Right lobe of liver (tissue), 6 donors: Measurements from ENCODE around the gene S100A16. TPM values are rescaled to one million over a fixed set of nuclear protein-coding genes. Genes with fewer than 3 reads are reported as not detected.

Experiments
- ATAC-seq, 4 donors: fragments of 200-7000 bp; cut with Tn5 transposase; one replicate each; pipeline ENCODE4 v1.9.1; 2020; ENCODE audit warnings: mild to moderate bottlenecking in 4 of 4, moderate library complexity in 4 of 4
- DNase-seq, 3 donors: peaks; one replicate each; pipeline ENCODE4 v3.0.0-alpha.2; 2020
- H3K27ac ChIP-seq, 3 donors: fragments of 200-600 bp; one replicate each; pipeline ENCODE4 v1.8.0; 2022
- H3K27me3 ChIP-seq, 2 donors: fragments of 200-600 bp; one replicate each; pipeline ENCODE4 v1.8.0; 2022
- H3K36me3 ChIP-seq, 4 donors: fragments of 200-600 bp; sonication (generic) in 1 of 4; one replicate each; pipeline versions ENCODE4 v1.5.1 to v1.8.0; 2017 to 2022; ENCODE audit warnings: control low read depth in 1 of 4
- H3K4me1 ChIP-seq, 4 donors: fragments of 200-600 bp; sonication (generic) in 1 of 4; one replicate each; pipeline versions ENCODE4 v1.5.1 to v1.8.0; 2017 to 2022; ENCODE audit warnings: control low read depth in 1 of 4
- H3K4me3 ChIP-seq, 3 donors: fragments of 200-600 bp; one replicate each; pipeline ENCODE4 v1.8.0; 2022
- H3K9me3 ChIP-seq, 4 donors: fragments of 200-600 bp; sonication (generic) in 1 of 4; one replicate each; pipeline versions ENCODE4 v1.5.1 to v1.8.0; 2017 to 2022; ENCODE audit warnings: control low read depth in 1 of 4
- POLR2A ChIP-seq: fragments of 450-650 bp; IDR thresholded peaks from one replicate; pipeline ENCODE4 v1.6.1; 2017; ENCODE audit warnings: antibody characterized with exemption, mild to moderate bottlenecking
- WGBS: methylation state at CpG from one replicate; pipeline ENCODE4 v1.1.6; 2018; ENCODE audit warnings: low coverage, low lambda C conversion rate; ENCODE audit not compliant: insufficient coverage; ENCODE audit errors: missing lambda C conversion rate; 5-methylcytosine and 5-hydroxymethylcytosine counted together
- intact Hi-C, 2 donors: fragments of 100-400 bp; cut with DNase I; formaldehyde crosslinking; loops; one replicate each; pipeline versions ENCODE4 v1.11.2 to v1.14.1; 2022
- total RNA-seq, 6 experiments: library from RNA; depleted of rRNA in 2 of 6; stranded (reverse); fragments of >200 nt in 2 of 6; fragmentation: NEBNext Ultra II Directional in 3 of 6; extraction: Animal tissue kit (Norgen Biotek cat#: 25700) in 3 of 6; gene quantifications; one replicate each; pipeline versions ENCODE4 v1.1.0 to v1.2.4, GENCODE V29; 2016 to 2023
- TF ChIP-seq, protein P1 (sequence below), 4 donors: fragments of 200-600 bp in 3 of 4; fragments of 450-650 bp in 1 of 4; IDR thresholded peaks; one replicate each; pipeline versions ENCODE4 v1.5.1 to v1.8.0; 2016 to 2022; ENCODE audit warnings: antibody characterized with exemption in 4 of 4, mild to moderate bottlenecking in 2 of 4
- donor health status: DM: no; HTN: yes; CAD: no.
- donor health status: DM: no; HTN: no; CAD: no.
- donor health status: DM: no; HTN: no; CAD: no.
- donor health status: DM: no; HTN: yes; CAD: no.
- donor health status: DM: no; HTN: yes; CAD: no.

Gene S100A16
- total RNA-seq, 6 experiments from 2014 or later, result 55.9 to 151 (median 71.8) TPM

DNA sequence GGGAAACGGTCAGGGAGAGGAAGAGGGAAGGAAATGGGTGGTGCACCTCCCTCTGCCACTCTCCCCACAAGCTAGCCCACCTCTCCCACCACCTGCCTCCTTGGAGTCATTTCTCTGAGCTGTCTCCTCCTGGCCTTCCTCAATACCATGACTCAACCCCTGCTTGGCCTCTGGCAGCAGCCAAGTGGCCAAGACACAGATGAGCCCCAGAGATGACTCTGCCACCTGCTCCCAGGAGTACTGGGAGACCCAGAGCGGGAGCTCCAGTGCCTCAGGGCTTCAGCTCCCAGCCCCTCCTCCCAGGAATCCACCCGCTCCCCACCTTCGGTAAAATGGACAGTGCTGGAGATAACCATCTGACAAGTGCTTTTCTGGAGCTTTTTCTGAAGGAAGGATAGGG lies 2.6 kb downstream of the S100A16 start:
- no peaks in the 10 kb centered on the region for H3K27me3 ChIP-seq
- TF ChIP-seq POLR2A, result no peak
- TF ChIP-seq, protein P1, sequence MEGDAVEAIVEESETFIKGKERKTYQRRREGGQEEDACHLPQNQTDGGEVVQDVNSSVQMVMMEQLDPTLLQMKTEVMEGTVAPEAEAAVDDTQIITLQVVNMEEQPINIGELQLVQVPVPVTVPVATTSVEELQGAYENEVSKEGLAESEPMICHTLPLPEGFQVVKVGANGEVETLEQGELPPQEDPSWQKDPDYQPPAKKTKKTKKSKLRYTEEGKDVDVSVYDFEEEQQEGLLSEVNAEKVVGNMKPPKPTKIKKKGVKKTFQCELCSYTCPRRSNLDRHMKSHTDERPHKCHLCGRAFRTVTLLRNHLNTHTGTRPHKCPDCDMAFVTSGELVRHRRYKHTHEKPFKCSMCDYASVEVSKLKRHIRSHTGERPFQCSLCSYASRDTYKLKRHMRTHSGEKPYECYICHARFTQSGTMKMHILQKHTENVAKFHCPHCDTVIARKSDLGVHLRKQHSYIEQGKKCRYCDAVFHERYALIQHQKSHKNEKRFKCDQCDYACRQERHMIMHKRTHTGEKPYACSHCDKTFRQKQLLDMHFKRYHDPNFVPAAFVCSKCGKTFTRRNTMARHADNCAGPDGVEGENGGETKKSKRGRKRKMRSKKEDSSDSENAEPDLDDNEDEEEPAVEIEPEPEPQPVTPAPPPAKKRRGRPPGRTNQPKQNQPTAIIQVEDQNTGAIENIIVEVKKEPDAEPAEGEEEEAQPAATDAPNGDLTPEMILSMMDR (IDR thresholded peaks at IDR 0.05), result no peak
- no peak for ATAC-seq

DNA sequence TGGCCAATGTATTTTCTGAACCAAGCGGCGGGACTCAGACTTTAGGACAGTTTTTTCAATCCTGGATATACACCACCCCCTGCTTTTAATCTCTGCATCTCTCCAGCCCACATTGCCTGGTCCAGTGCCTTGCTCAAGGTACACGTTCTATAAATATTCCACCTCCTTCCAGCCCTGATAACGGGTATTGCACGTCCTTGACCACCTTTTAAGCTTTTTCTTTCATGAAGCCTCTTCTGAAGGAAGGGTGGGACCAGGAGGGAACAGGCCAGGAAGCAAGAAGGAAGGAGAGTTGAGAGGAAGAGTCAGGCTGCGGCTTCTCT lies 3.4 kb downstream of the S100A16 start:
- no peak for ATAC-seq
- Histone ChIP-seq H3K4me3 (peak overlapping the region; percentile 36 to 60 (median 55)), H3K4me1 (peaks cover 0 to 31% (median 14%) of the 10 kb centered on the region in 4 donors), H3K36me3 (peaks cover 0 to 14% (median 5%) of the 10 kb centered on the region in 4 donors), H3K9me3 (no peaks in the 10 kb centered on the region), H3K27me3 (no peaks in the 10 kb centered on the region), H3K27ac (peak overlapping the region; percentile 92 to 98 (median 94))
- 59% methylated on average over 6 of the region's 6 CpGs for WGBS
- TF ChIP-seq POLR2A, result no peak
- TF ChIP-seq, protein P1 (IDR thresholded peaks at IDR 0.05), result no peak
- no peak for DNase-seq
- intact Hi-C loops, result no loop called here

More for the DNA sequence above, 2.6 kb downstream of the S100A16 start:
- WGBS, result 20% methylated on average over 1 of the region's 4 CpGs
- no peak overlapping the region for H3K4me3 ChIP-seq
- no peak for DNase-seq
- H3K36me3 ChIP-seq, result peaks cover 0 to 14% (median 5%) of the 10 kb centered on the region in 4 donors
- intact Hi-C loops, result no loop called here
- H3K9me3 ChIP-seq, result no peaks in the 10 kb centered on the region
- peak overlapping the region; percentile 34 to 94 (median 92) for H3K27ac ChIP-seq
- peaks cover 0 to 31% (median 14%) of the 10 kb centered on the region in 4 donors for H3K4me1 ChIP-seq

DNA sequence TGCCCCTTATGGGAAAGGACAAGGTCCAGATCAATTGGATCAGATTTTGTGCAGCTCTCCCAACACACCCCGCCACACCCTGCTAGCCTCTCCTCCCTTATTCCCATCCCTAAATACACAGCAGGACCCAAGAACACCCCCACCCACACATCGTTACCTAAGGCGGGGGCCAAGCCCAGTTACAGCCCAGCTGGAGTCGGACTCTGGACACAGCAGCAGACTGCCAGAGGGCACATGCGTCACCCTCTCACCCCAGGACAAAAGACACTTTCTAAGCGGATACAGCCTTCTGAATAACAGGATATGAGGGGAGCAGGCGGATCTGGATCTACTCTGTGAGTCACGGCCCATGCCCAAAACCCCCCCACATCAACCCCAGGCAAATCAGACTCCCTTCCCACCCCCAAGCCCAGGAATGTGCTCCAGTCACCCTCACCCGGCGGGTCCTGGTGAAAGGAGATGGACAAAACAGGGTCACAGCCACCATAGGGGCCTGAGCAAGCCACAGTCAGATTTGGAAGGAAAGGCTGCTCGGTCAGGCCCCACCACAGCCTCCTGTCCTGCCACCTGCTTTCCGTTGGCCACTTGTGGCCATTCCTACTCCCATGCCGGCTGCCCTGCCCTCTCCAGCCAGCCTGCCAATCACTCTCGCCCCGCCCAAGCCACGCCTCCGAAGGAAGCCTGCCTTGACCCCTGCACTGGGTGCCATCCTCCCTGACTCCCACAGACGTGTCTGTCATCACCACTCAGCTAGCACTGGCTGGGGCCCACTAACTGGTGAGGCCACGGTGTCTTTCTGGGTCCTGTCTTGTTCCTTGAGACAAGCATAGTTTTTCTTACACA lies 4.0 kb downstream of the S100A16 start:
- peak; percentile 95 to 96 (median 96) for DNase-seq
- 16% methylated on average over 8 of the region's 19 CpGs for WGBS
- peaks cover 0 to 31% (median 14%) of the 10 kb centered on the region in 4 donors for H3K4me1 ChIP-seq

DNA sequence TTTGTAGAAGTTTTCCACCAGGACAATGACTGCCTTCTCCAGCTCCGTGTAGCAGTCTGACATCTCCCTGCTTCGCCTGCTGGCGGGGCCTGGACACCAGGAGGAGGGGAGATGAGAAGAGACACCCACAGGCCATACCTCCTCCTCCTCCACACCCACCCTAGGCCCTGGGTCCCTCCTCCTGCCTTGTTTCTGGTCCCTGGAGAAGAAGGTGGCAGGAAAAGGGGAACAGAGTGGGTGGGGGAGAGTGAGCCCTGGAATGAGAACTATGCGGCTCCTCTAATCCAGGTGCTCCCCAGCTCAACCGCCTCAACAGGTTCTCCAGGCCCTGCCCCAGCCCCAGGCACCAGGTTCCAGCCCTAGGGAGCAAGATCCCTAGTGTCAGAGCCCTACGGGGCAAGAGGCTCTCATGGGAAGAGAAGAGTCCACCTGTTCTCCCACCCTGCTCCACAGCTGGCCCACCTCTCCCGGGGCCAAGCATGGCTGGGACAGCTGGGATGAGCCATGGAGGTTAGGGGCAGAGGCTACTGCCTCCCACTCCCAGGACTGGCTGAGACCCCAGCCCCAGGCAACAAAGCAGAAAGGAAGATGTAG lies 4.8 kb downstream of the S100A16 start:
- Histone ChIP-seq H3K27me3 (no peaks in the 10 kb centered on the region), H3K4me3 (peak overlapping the region; percentile 36 to 60 (median 55)), H3K36me3 (peaks cover 0 to 14% (median 5%) of the 10 kb centered on the region in 4 donors), H3K9me3 (no peaks in the 10 kb centered on the region), H3K27ac (peak overlapping the region; percentile 92 to 98 (median 94)), H3K4me1 (peaks cover 0 to 27% (median 12%) of the 10 kb centered on the region in 4 donors)
- TF ChIP-seq POLR2A, result no peak
- TF ChIP-seq, protein P1 (IDR thresholded peaks at IDR 0.05), result no peak
- ATAC-seq (no peak), DNase-seq (no peak)
- 74% methylated on average over 4 of the region's 7 CpGs for WGBS
- intact Hi-C loops, result no loop called here

More for the DNA sequence above, 4.0 kb downstream of the S100A16 start:
- Histone ChIP-seq H3K27me3 (no peaks in the 10 kb centered on the region), H3K27ac (peak overlapping the region; percentile 92 to 98 (median 94)), H3K4me3 (peak overlapping the region; percentile 36 to 60 (median 55)), H3K9me3 (no peaks in the 10 kb centered on the region), H3K36me3 (peaks cover 0 to 14% (median 5%) of the 10 kb centered on the region in 4 donors)
- TF ChIP-seq, protein P1 (IDR thresholded peaks at IDR 0.05), result no peak
- peak; percentile 65 for TF ChIP-seq POLR2A
- ATAC-seq, result peak; percentile 82 to 91 (median 88)
- intact Hi-C loops, result no loop called here
